A549 treated with AZD2906 at 1 μM for 4 hours (cell line): ENCODE results near the gene SMAD7. TPM values are rescaled to one million over a fixed set of nuclear protein-coding genes. Genes with fewer than 3 reads are reported as not detected.

Experiments used
- total RNA-seq: library from RNA; stranded (reverse); fragments of 200-300 nt; extraction: Qiagen RNA extraction; gene quantifications from 5 replicates; pipeline ENCODE4 v1.2.3, GENCODE V29; 2022

The SMAD7 gene
- 19.8 to 25.3 TPM (median 21.2 TPM) in 5 replicates for total RNA-seq

GRCh38 chr18:48950536-48951447 is at the start of gene SMAD7:
Gene SMAD7, minus strand, starts transcription at chr18:48950965. Its CDS starts 541 bp downstream, at chr18:48950424.

